Right lobe of liver (tissue), 4 donors: ENCODE measurements around the gene PPP1R36.

ENCODE experiments used
- POLR2A ChIP-seq: fragments of 450-650 bp; IDR thresholded peaks from one replicate; pipeline ENCODE4 v1.6.1; 2017; ENCODE audit warnings: antibody characterized with exemption, mild to moderate bottlenecking
- TF ChIP-seq, protein P1 (sequence below), 4 donors: fragments of 200-600 bp in 3 of 4; fragments of 450-650 bp in 1 of 4; IDR thresholded peaks; one replicate each; pipeline versions ENCODE4 v1.5.1 to v1.8.0; 2016 to 2022; ENCODE audit warnings: antibody characterized with exemption in 4 of 4, mild to moderate bottlenecking in 2 of 4
- donor health status: DM: no; HTN: no; CAD: no.
- donor health status: DM: no; HTN: no; CAD: no.
- donor health status: DM: no; HTN: yes; CAD: no.

DNA sequence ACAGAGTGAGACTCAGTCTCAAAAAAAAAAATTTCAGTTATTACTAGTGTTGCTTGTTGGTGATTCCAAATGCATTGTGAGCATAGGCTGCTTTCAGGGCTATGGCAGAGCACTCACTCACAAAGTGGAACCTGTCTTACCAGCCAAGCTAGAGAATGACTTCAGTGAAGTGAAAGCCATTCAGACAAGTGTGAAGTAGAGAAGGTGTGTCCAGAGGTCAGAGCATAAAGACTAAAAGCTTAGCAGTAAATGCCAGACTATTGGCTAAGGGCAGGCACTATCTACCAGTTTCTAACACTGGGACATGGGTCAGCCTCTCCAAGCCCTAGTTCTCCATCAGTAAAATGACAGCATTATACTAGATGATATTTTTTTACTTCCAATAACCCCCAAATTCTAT lies 12.7 kb downstream of the PPP1R36 start:
- TF ChIP-seq, protein P1, sequence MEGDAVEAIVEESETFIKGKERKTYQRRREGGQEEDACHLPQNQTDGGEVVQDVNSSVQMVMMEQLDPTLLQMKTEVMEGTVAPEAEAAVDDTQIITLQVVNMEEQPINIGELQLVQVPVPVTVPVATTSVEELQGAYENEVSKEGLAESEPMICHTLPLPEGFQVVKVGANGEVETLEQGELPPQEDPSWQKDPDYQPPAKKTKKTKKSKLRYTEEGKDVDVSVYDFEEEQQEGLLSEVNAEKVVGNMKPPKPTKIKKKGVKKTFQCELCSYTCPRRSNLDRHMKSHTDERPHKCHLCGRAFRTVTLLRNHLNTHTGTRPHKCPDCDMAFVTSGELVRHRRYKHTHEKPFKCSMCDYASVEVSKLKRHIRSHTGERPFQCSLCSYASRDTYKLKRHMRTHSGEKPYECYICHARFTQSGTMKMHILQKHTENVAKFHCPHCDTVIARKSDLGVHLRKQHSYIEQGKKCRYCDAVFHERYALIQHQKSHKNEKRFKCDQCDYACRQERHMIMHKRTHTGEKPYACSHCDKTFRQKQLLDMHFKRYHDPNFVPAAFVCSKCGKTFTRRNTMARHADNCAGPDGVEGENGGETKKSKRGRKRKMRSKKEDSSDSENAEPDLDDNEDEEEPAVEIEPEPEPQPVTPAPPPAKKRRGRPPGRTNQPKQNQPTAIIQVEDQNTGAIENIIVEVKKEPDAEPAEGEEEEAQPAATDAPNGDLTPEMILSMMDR (IDR thresholded peaks at IDR 0.05), result no peak
- TF ChIP-seq POLR2A, result no peak
